ENCODE data around the gene TAF4. TPM values are rescaled to one million over a fixed set of nuclear protein-coding genes. Genes with fewer than 3 reads are reported as not detected.
"Not testable (repeated sequence)": the region's sequence is repeated elsewhere in the genome, so short reads cannot be mapped to it uniquely, and the experiment has no call there.

Gene TAF4
- total RNA-seq, 1 donor from 2014 or later = 166 TPM

- Histone ChIP-seq H3K27me3 (no peaks in the 10 kb centered on the region), H3K27ac (no peak overlapping the region), H3K4me1 (no peaks in the 10 kb centered on the region), H3K4me3 (no peak overlapping the region), H3K36me3 (peaks cover 5 to 49% of the 10 kb centered on the region in 2 donors), H3K9me3 (no peaks in the 10 kb centered on the region)
- no peak for TF ChIP-seq CTCF (IDR thresholded peaks at IDR 0.05)
- intact Hi-C loops (cut with DNase I) = no loop called here
- DNase-seq (ENCODE audit: low spot score in 2 of 2) = no peak
Measured at GRCh38 chr20:61982191-61982950, 83.3 kb downstream of the TAF4 start.

- H3K27ac ChIP-seq; DNase-seq (ENCODE audit: low spot score in 2 of 2); H3K9me3 ChIP-seq; intact Hi-C loops (cut with DNase I); H3K4me3 ChIP-seq; H3K4me1 ChIP-seq; H3K27me3 ChIP-seq: not testable (repeated sequence)
- H3K36me3 ChIP-seq = peaks cover 6 to 50% of the 10 kb centered on the region in 2 donors
Measured at GRCh38 chr20:61981691-61982090, 84.0 kb downstream of the TAF4 start.

GRCh38 chr20:61980647-61981583 lies 84.8 kb downstream of the TAF4 start:
- no peak for DNase-seq (ENCODE audit: low spot score in 2 of 2)
- Histone ChIP-seq H3K9me3 (no peaks in the 10 kb centered on the region), H3K27ac (no peak overlapping the region), H3K4me3 (no peak overlapping the region), H3K4me1 (no peaks in the 10 kb centered on the region), H3K36me3 (peaks cover 13 to 57% of the 10 kb centered on the region in 2 donors), H3K27me3 (no peaks in the 10 kb centered on the region)
- TF ChIP-seq CTCF (IDR thresholded peaks at IDR 0.05) = peak in 2 of 3 experiments; percentile 30 to 50
- intact Hi-C loops (cut with DNase I) = no loop called here

- Histone ChIP-seq H3K36me3 (peaks cover 16 to 61% of the 10 kb centered on the region in 2 donors), H3K9me3 (no peaks in the 10 kb centered on the region), H3K27me3 (no peaks in the 10 kb centered on the region), H3K27ac (no peak overlapping the region), H3K4me3 (no peak overlapping the region), H3K4me1 (no peaks in the 10 kb centered on the region)
- TF ChIP-seq CTCF (IDR thresholded peaks at IDR 0.05) = no peak
- intact Hi-C loops (cut with DNase I) = no loop called here
- no peak for DNase-seq (ENCODE audit: low spot score in 2 of 2)
Measured at GRCh38 chr20:61979701-61980635, 85.7 kb downstream of the TAF4 start.

- H3K27ac ChIP-seq = no peak overlapping the region
- no peak for DNase-seq (ENCODE audit: low spot score in 2 of 2)
- no peak overlapping the region for H3K4me3 ChIP-seq
- peaks cover 21 to 64% of the 10 kb centered on the region in 2 donors for H3K36me3 ChIP-seq
- H3K27me3 ChIP-seq = no peaks in the 10 kb centered on the region
- no peak for TF ChIP-seq CTCF (IDR thresholded peaks at IDR 0.05)
- no peaks in the 10 kb centered on the region for H3K4me1 ChIP-seq
- H3K9me3 ChIP-seq = no peaks in the 10 kb centered on the region
- intact Hi-C loops (cut with DNase I) = no loop called here
Measured at GRCh38 chr20:61979090-61979489, 86.6 kb downstream of the TAF4 start.

Data from ascending aorta (tissue), 2 donors.